Neural crest cell (in vitro differentiated cells): ENCODE measurements around the gene UBXN2A. TPM values are rescaled to one million over a fixed set of nuclear protein-coding genes. Genes with fewer than 3 reads are reported as not detected.

Experiments
- DNase-seq: peaks from one replicate; pipeline ENCODE4 v3.0.0; 2021; ENCODE audit warnings: low read depth, mixed read lengths, low spot score
- H3K27ac Mint-ChIP-seq: one replicate; pipeline ENCODE4 v1.8.0; 2021; ENCODE audit warnings: mild to moderate bottlenecking, mixed read lengths; ENCODE audit not compliant: unreplicated experiment
- H3K27me3 Mint-ChIP-seq: 2 replicates; pipeline ENCODE4 v1.8.0; 2021; ENCODE audit warnings: low read depth, mild to moderate bottlenecking, mixed read lengths
- H3K36me3 Mint-ChIP-seq: 2 replicates; pipeline ENCODE4 v1.8.0; 2021; ENCODE audit warnings: low read depth, mild to moderate bottlenecking, mixed read lengths
- H3K4me1 Mint-ChIP-seq: 2 replicates; pipeline ENCODE4 v1.8.0; 2021; ENCODE audit warnings: mixed read lengths
- H3K4me3 Mint-ChIP-seq: one replicate; pipeline ENCODE4 v1.8.0; 2021; ENCODE audit warnings: mild to moderate bottlenecking, mixed read lengths
- H3K9me3 Mint-ChIP-seq: 2 replicates; pipeline ENCODE4 v1.8.0; 2021; ENCODE audit warnings: mixed read lengths
- long read RNA-seq: library from polyadenylated mRNA; unstranded; transcript quantifications from one replicate; pipeline ENCODE4 v2.0.0, GENCODE V29; 2020
- total RNA-seq: library from RNA; stranded (reverse); gene quantifications from 2 replicates; pipeline ENCODE4 v1.2.1, GENCODE V29; 2021
- TF ChIP-seq, protein P1 (sequence below): fragments of 200-600 bp; sonication (generic); conservative IDR thresholded peaks from 2 replicates; pipeline ENCODE4 v1.5.0; 2021; ENCODE audit warnings: antibody characterized with exemption, mild to moderate bottlenecking

The UBXN2A gene, protein sequence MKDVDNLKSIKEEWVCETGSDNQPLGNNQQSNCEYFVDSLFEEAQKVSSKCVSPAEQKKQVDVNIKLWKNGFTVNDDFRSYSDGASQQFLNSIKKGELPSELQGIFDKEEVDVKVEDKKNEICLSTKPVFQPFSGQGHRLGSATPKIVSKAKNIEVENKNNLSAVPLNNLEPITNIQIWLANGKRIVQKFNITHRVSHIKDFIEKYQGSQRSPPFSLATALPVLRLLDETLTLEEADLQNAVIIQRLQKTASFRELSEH
- 29.8 and 31.1 TPM in 2 replicates for total RNA-seq
- long read RNA-seq, full-length matches to known transcripts, result 46 of 65 reads
- long read RNA-seq, partial matches to known transcripts, result 3 of 65 reads
- long read RNA-seq, other reads (novel, unspliced or antisense), result 16 of 65 reads

DNA sequence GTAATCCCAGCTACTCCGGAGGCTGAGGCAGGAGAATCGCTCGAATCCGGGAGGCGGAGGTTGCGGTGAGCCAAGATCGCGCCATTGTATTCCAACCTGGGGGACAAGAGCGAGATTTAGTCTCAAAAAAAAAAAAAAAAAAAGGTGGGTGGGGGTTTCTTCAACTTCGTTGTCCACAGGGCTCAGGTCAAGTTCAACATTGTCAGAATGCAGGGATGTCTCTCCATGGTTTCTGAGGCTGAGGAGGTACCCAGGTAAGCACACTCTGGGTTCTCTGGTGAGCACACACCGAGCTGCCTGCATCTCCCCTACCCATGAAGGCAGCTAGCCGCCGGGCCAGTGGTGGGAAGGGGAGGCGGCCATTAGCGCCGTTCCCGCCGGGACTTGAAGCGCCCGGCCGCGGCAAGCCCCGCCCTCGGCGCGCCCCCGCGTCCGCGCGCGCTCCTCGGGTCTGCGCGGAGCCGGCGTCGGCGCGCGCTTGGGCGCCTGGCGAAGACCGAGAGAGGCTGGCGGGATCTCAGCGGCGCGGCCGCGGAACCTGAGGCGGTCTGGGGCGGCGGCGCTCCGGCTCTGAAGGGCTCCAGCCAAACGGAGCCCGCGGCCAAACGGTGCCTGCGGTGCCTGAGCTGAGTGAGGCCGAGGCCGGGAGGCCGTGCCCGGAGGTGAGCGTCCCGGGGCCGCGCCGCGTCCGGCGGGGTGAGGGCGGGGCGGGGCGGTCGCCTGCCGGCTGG, at the start of gene UBXN2A:
TSS of gene UBXN2A (plus strand) at position 477 of the 731 bp plus-strand sequence. CDS start 17,852 bp downstream, outside the sequence.
- H3K36me3 Mint-ChIP-seq, result peaks cover 8% of the 10 kb centered on the region
- H3K27me3 Mint-ChIP-seq, result no peaks in the 10 kb centered on the region
- TF ChIP-seq, protein P1, sequence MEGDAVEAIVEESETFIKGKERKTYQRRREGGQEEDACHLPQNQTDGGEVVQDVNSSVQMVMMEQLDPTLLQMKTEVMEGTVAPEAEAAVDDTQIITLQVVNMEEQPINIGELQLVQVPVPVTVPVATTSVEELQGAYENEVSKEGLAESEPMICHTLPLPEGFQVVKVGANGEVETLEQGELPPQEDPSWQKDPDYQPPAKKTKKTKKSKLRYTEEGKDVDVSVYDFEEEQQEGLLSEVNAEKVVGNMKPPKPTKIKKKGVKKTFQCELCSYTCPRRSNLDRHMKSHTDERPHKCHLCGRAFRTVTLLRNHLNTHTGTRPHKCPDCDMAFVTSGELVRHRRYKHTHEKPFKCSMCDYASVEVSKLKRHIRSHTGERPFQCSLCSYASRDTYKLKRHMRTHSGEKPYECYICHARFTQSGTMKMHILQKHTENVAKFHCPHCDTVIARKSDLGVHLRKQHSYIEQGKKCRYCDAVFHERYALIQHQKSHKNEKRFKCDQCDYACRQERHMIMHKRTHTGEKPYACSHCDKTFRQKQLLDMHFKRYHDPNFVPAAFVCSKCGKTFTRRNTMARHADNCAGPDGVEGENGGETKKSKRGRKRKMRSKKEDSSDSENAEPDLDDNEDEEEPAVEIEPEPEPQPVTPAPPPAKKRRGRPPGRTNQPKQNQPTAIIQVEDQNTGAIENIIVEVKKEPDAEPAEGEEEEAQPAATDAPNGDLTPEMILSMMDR, result no peak
- peak within 1 kb of the TSS; percentile 99 for H3K27ac Mint-ChIP-seq
- DNase-seq, result peak; percentile 69
- peaks cover 42% of the 10 kb centered on the region for H3K4me1 Mint-ChIP-seq
- H3K9me3 Mint-ChIP-seq, result no peaks in the 10 kb centered on the region
- H3K4me3 Mint-ChIP-seq, result peak within 1 kb of the TSS; percentile 94

DNA sequence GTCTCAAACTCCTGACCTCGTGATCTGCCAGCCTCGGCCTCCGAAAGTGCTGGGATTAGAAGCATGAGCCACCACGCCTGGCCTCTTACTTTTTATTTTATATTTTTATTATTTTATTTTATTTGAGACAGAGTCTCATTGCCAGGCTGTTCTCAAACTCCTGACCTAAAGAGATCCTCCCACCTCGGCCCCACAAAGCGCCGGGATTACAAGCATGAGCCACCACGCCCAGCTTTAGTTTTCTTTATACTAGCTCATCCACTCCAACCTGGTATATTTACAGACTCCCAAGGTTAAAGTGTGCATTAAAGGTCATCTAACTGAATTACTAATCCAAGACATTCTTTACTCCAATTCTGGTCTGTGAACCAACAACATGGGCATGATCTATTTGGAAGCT, 40.1 kb upstream of the UBXN2A start:
- no peak overlapping the region for H3K27ac Mint-ChIP-seq
- TF ChIP-seq, protein P1, result no peak
- no peak overlapping the region for H3K4me3 Mint-ChIP-seq
- H3K36me3 Mint-ChIP-seq, result peaks cover 7% of the 10 kb centered on the region
- peaks cover 16% of the 10 kb centered on the region for H3K4me1 Mint-ChIP-seq
- peaks cover 2% of the 10 kb centered on the region for H3K9me3 Mint-ChIP-seq
- no peak for DNase-seq
- H3K27me3 Mint-ChIP-seq, result no peaks in the 10 kb centered on the region

DNA sequence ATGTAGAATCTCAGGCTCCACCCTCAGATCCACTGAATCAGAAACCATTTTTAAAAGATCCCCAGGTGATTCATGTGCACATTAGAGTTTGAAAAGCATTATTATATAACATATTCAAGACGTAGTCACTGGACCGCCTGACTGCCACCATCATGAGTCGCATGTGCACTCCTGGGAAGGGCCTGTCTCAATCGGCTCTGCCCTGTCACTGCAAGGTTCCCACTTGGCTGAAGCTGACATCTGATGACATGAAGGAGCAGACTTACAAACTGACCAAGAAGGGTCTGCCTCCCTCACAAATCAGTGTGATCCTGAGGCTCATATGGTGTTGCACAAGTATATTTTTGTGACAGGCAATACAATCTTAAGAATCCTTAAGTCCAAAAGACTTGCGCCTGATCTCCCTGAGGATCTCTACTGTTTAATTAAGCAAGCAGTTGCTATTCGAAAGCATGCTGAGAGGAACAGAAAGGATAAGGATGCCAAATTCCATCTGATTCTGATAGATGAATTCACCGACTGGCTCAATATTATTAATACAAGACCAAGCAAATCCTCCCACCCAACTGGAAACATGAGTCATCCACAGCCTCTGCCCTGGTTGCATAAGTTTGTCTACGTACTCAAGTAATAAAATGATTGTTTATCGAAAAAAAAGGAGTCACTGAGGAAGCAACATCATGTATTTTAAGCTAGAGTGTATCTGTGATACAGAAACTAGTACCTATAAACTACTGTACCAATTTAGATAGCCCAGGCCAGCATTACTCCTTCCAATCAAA, 39.5 kb upstream of the UBXN2A start:
- no peak for DNase-seq
- Mint-ChIP-seq H3K4me1 (peaks cover 16% of the 10 kb centered on the region), H3K4me3 (no peak overlapping the region), H3K36me3 (peaks cover 7% of the 10 kb centered on the region), H3K27ac (no peak overlapping the region), H3K9me3 (peaks cover 2% of the 10 kb centered on the region), H3K27me3 (no peaks in the 10 kb centered on the region)
- TF ChIP-seq, protein P1, result no peak

DNA sequence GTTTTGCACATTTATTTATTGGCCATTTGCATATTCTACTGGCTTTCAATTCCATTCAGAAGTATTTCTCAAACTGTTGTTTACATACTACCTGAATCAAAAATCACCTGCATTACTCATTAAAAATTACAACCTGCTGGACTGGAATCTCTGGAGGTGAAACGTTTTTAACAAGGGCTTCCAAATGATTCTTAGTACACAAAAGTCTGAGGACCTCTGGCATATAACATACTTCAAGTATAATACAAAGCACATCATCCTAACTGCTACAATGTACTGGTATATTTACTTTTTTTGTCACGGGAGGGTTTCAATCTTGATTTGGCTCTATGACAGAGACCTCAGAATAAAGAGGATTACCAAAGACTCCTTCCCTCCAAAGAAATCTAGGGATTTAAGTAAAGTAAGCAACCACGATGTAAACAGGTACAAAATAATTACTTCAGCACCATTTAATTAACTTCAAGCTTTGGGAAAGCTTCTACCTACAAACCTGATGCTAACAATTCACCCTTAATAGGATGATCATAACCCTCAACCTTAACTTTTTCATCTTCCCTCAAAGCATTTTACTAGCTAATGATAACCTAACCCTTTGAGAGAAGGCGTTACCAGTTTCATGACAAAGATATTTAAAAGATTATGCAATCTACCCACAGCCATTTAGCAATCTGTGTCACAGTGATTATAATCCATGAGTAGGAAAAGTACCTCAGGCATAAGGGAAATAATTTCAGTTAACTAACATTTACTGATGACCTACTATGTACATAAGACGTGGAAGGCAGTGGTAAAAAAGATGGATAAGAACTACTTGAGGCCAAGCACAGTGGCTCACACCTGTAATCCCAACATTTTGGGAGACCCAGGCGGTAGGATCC, 38.1 kb upstream of the UBXN2A start:
- no peaks in the 10 kb centered on the region for H3K27me3 Mint-ChIP-seq
- H3K27ac Mint-ChIP-seq, result no peak overlapping the region
- no peak for DNase-seq
- H3K4me1 Mint-ChIP-seq, result peaks cover 16% of the 10 kb centered on the region
- H3K36me3 Mint-ChIP-seq, result peaks cover 3% of the 10 kb centered on the region
- no peak overlapping the region for H3K4me3 Mint-ChIP-seq
- H3K9me3 Mint-ChIP-seq, result peaks cover 2% of the 10 kb centered on the region
- TF ChIP-seq, protein P1, result no peak

DNA sequence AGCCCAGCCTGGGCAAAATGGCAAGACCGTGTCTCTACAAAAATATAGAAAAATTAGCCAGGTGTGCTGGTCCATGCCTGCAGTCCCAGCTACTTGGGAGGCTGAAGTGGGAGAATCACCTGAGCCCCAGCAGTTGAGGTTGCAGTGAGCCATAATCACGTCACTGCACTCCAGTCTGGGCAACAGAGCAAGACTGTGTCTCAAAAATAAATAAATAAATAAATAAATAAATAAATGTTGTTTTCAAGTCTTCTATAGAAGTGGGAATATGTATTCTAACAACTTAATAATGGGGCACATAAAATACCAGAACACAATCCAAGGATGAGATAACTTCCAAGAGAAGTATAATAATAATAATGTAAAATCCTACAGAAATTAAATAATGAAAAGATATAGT, 37.2 kb upstream of the UBXN2A start:
- TF ChIP-seq, protein P1, result no peak
- Mint-ChIP-seq H3K36me3 (peaks cover 3% of the 10 kb centered on the region), H3K27me3 (no peaks in the 10 kb centered on the region), H3K9me3 (peaks cover 2% of the 10 kb centered on the region), H3K27ac (no peak overlapping the region), H3K4me3 (no peak overlapping the region), H3K4me1 (peaks cover 16% of the 10 kb centered on the region)
- no peak for DNase-seq
